PFSK-1 (cell line): Measurements from ENCODE around the gene ANO1.

Experiments
- POLR2AphosphoS5 ChIP-seq: IDR thresholded peaks from 2 replicates; pipeline ENCODE4 v1.6.1; 2012; ENCODE audit warnings: low read depth, mild to moderate bottlenecking, control low read depth, low read length, moderate library complexity
- REST ChIP-seq, 2 experiments: IDR thresholded peaks; 2 replicates each; pipeline versions ENCODE4 v1.6.1 to v1.8.0; 2011 to 2012; ENCODE audit warnings: low read depth in 2 of 2, low read length in 2 of 2, control low read depth in 1 of 2, inconsistent platforms in 1 of 2, mild to moderate bottlenecking in 1 of 2, moderate library complexity in 1 of 2; ENCODE audit not compliant: insufficient read depth in 1 of 2
- TAF1 ChIP-seq: IDR thresholded peaks from 2 replicates; pipeline ENCODE4 v1.6.1; 2012; ENCODE audit warnings: low read length, control low read depth, borderline replicate concordance; ENCODE audit not compliant: insufficient read depth

- no peak for TF ChIP-seq REST (IDR thresholded peaks at IDR 0.05; ENCODE audit: insufficient read depth in 1 of 2, low read depth in 2 of 2, low read length in 2 of 2)
- no peak for TF ChIP-seq TAF1
- no peak for TF ChIP-seq POLR2AphosphoS5
Observed at GRCh38 chr11:70167120-70167519, 89.0 kb downstream of the ANO1 start.
